ACC112 (cell line): ENCODE data around the gene ATP5ME.
"Not testable (repeated sequence)": the region's sequence is repeated elsewhere in the genome, so short reads cannot be mapped to it uniquely, and the experiment has no call there.

Source experiments
- H2AFZ ChIP-seq: fragments of 200-600 bp; sonication (generic); one replicate; pipeline ENCODE4 v1.6.0; 2017; ENCODE audit warnings: antibody characterized with exemption, low read length; ENCODE audit not compliant: unreplicated experiment
- H3K27ac ChIP-seq: fragments of 200-600 bp; sonication (generic); 2 replicates; pipeline ENCODE4 v1.5.1; 2014; ENCODE audit warnings: low read depth, mild to moderate bottlenecking, antibody characterized with exemption, low read length, moderate library complexity
- H3K27me3 ChIP-seq: fragments of 200-600 bp; sonication (generic); 2 replicates; pipeline ENCODE4 v1.6.1; 2014; ENCODE audit warnings: mild to moderate bottlenecking, antibody characterized with exemption, low read length, moderate library complexity, mixed read lengths; ENCODE audit not compliant: insufficient read depth
- H3K36me3 ChIP-seq: fragments of 200-600 bp; sonication (generic); 2 replicates; pipeline ENCODE4 v1.6.1; 2016; ENCODE audit warnings: mild to moderate bottlenecking, antibody characterized with exemption, low read length, moderate library complexity, mixed read lengths; ENCODE audit not compliant: insufficient read depth
- H3K4me1 ChIP-seq: fragments of 200-600 bp; sonication (generic); one replicate; pipeline ENCODE4 v1.6.1; 2016; ENCODE audit warnings: low read length, mixed read lengths; ENCODE audit not compliant: insufficient read depth, unreplicated experiment, control insufficient read depth
- H3K4me3 ChIP-seq: fragments of 200-600 bp; sonication (generic); 2 replicates; pipeline ENCODE4 v1.5.1; 2014; ENCODE audit warnings: mild to moderate bottlenecking, low read depth, low read length
- H3K79me2 ChIP-seq: fragments of 200-600 bp; sonication (generic); one replicate; pipeline ENCODE4 v1.6.0; 2016; ENCODE audit warnings: low read length; ENCODE audit not compliant: control insufficient read depth, unreplicated experiment, insufficient read depth

ATP5ME gene

DNA sequence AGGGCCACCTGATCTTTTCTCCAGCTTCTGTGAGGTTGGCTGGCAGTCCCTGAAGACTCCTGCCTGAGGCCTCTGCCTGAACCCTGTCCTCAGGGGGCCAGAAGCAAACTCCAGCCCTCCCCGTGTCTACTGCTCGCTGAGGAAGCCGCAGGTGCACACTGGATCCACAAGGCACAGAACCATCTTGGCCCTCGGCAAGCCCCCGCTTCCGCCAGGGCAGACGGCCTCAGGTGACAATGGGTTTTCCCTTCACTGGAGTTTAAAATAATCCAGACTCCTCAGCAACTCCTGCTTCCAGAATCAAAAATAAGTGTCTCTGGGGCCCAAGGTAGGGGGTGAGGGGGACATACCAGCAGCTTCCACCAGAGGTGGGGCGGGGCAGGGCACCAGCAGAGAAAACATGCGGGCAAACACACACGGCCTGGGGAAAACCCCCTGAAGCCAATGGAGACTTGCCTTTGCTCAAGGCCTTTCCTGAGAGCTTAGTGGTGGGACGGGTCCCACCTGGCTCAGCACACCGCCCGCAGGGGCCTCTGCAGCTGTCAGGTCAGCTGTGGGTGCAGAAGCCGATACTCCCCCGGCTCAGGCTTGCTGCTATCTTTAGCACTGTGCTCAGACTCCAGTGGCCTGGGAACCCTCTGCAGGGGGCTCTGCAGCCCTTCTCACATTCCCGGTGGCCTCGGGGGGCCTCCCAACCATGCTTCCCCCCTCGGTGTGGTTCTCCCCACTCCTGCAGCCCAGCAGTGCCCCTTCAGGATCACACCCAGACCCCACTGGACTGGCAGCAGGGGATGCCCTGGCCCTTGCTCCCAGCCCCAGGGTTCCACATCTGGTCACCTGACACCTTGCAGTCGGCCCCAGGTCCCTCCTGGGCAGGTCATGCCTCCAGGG is 2.1 kb upstream of the ATP5ME start:
- peaks cover 27% of the 10 kb centered on the region for H3K4me1 ChIP-seq
- H3K27me3 ChIP-seq = no peaks in the 10 kb centered on the region
- no peak overlapping the region for H3K27ac ChIP-seq
- peaks cover 8% of the 10 kb centered on the region; the same call in 1 of the 2 replicates for H3K36me3 ChIP-seq
- H2AFZ ChIP-seq = no peak overlapping the region
- H3K79me2 ChIP-seq = peaks cover 14% of the 10 kb centered on the region
- peak overlapping the region; percentile 77 for H3K4me3 ChIP-seq

DNA sequence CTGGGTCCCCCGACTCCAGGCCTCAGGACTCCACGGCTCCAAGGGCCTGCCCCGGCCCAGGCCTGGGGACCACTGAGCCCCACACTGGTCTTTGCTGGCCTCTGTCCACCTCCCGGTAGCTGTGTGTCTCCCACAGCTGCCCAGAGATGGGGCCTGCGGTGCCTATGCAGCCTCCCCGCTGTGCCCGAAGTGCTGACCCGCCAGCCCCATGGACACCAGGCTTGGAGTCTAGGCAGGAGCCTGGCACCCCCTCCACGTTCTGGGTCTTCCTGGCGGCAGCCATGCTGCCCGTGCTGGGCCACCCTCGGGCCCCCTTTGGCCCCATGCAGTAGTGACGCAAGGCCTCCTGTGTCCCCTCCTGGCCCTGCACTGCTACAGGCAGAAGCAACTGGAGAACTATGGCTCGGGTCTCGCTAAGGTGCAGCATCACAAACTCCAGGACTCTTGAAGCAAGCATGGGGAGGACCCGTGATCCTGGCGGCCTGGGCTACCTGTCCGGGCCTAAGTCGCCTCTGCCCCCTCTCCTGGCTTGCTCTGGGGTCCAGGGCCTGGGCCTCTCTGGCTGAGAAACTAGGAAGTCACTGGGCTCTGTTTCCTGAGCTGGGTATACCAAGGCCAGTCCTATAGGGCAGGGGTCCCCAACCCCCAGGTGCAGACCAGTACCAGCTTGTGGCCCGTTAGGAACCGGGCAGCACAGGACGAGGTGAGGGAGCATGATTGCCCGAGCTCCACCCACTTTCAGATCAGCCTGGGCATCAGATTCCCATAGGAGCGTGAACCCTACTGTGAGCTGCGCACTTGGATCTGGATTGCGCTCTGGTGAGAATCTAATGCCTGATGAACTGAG is 1.2 kb upstream of the ATP5ME start:
- Histone ChIP-seq H3K4me3 (peak overlapping the region; percentile 77), H3K4me1 (peaks cover 20% of the 10 kb centered on the region), H2AFZ (peak overlapping the region; percentile 19), H3K27ac (peak overlapping the region; percentile 58), H3K27me3 (no peaks in the 10 kb centered on the region), H3K36me3 (peaks cover 16% of the 10 kb centered on the region; the same call in 1 of the 2 replicates), H3K79me2 (peaks cover 14% of the 10 kb centered on the region)

- H3K4me3 ChIP-seq = peak overlapping the region; percentile 77
- H3K27me3 ChIP-seq = no peaks in the 10 kb centered on the region
- no peak overlapping the region for H3K27ac ChIP-seq
- H3K4me1 ChIP-seq = peaks cover 18% of the 10 kb centered on the region
- peaks cover 16% of the 10 kb centered on the region; the same call in 1 of the 2 replicates for H3K36me3 ChIP-seq
- H2AFZ ChIP-seq = no peak overlapping the region
- H3K79me2 ChIP-seq = peaks cover 14% of the 10 kb centered on the region
Measured at GRCh38 chr4:673349-674091, 556 bp downstream of the ATP5ME start.

DNA sequence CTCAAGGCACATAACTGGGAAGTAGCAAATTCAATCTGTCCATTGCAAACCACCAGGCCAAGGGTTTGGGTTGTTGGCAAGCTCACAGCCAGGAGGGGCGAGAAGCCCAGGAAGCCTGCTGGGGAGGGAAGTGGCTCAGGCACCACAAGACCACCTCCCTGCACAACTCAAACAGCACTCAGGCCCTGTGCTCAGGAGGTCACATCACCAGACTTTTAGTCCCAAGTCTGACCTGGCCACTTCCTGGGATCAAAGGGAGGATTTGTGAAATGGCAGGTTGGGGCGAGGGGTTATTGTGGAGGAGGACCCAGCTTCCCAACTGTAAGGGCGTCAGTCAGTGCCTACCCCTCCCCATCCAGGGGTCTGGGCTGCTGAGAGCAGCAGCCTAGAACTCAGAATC is 2.3 kb downstream of the ATP5ME start:
- Histone ChIP-seq H2AFZ (no peak overlapping the region), H3K27ac (no peak overlapping the region)

DNA sequence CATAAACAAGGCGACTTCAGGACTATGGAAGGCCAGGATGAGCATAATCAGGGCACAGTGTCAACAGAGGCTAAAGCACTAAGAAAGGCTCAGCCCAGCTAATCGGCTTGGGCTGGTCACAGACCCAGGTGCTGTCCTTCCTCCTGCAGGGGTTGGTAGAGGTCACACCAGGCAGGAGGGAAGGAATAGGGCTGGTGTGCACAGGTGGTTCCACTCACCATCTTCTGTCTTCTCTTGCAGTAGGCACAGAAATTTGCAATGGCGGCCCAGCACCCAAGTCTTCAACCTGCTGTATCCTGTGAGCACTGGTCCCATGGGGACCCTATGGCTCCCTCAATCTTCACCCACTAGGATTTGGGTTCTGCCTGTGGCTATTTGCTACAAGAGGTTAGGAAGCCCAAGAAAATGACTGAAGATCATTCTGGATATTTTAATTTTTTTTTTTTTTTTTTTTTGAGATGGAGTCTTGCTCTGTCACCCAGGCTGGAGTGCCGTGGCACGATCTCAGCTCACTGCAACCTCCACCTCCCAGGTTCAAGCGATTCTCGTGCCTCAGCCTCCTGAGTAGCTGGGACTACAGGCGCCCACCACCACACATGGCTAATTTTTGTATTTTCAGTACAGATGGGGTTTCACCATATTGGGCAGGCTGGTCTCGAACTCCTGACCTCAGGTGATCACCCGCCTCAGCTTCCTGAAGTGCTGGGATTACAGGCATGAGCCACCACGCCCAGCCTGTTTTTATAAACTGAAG is 4.1 kb downstream of the ATP5ME start:
- H3K27ac ChIP-seq, H3K4me1 ChIP-seq, H3K79me2 ChIP-seq, H2AFZ ChIP-seq, H3K4me3 ChIP-seq, H3K27me3 ChIP-seq: not testable (repeated sequence)
- peaks cover 16% of the 10 kb centered on the region; the same call in 1 of the 2 replicates for H3K36me3 ChIP-seq

More for the DNA sequence above, 2.3 kb downstream of the ATP5ME start:
- Histone ChIP-seq H3K4me1 (peaks cover 12% of the 10 kb centered on the region), H3K27me3 (no peaks in the 10 kb centered on the region), H3K4me3 (no peak overlapping the region), H3K79me2 (peaks cover 14% of the 10 kb centered on the region), H3K36me3 (peaks cover 16% of the 10 kb centered on the region; the same call in 1 of the 2 replicates)

- Histone ChIP-seq H3K36me3 (peaks cover 16% of the 10 kb centered on the region; the same call in 1 of the 2 replicates), H3K27me3 (peaks cover 12% of the 10 kb centered on the region)
- H3K79me2 ChIP-seq, H3K4me3 ChIP-seq, H2AFZ ChIP-seq, H3K4me1 ChIP-seq, H3K27ac ChIP-seq: not testable (repeated sequence)
Measured at GRCh38 chr4:668219-668618, 5.9 kb downstream of the ATP5ME start.

GRCh38 chr4:667545-667925 is 6.5 kb downstream of the ATP5ME start:
- Histone ChIP-seq H3K27me3 (peaks cover 15% of the 10 kb centered on the region), H3K4me3 (no peak overlapping the region), H3K36me3 (peaks cover 16% of the 10 kb centered on the region; the same call in 1 of the 2 replicates), H3K27ac (no peak overlapping the region), H2AFZ (no peak overlapping the region), H3K79me2 (no peaks in the 10 kb centered on the region), H3K4me1 (no peaks in the 10 kb centered on the region)

- H3K4me3 ChIP-seq = no peak overlapping the region
- peaks cover 14% of the 10 kb centered on the region; the same call in 1 of the 2 replicates for H3K36me3 ChIP-seq
- peaks cover 15% of the 10 kb centered on the region for H3K27me3 ChIP-seq
- H3K4me1 ChIP-seq = no peaks in the 10 kb centered on the region
- H2AFZ ChIP-seq = no peak overlapping the region
- no peaks in the 10 kb centered on the region for H3K79me2 ChIP-seq
- H3K27ac ChIP-seq = no peak overlapping the region
Measured at GRCh38 chr4:666822-667544, 7.1 kb downstream of the ATP5ME start.

DNA sequence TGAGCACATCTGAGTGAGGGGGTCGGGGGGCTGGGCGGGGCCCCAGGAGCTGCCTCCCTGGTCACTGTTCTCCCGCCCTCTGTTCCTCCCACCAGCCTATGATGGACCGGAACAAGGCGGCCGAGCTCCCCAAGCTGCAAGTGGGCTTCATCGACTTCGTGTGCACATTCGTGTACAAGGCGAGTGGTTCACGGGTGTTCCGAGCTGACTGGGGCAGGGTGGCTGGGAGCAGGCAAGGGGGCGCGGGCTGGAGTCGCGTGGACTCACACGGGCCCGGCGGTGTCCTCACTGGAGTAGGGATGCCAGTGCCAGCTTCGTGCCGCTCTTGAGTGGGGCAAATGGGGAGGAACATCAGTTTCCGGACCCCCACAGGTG is 7.7 kb downstream of the ATP5ME start:
- H3K36me3 ChIP-seq = peaks cover 9% of the 10 kb centered on the region; the same call in 1 of the 2 replicates
- no peaks in the 10 kb centered on the region for H3K79me2 ChIP-seq
- no peaks in the 10 kb centered on the region for H3K4me1 ChIP-seq
- no peak overlapping the region for H2AFZ ChIP-seq
- H3K4me3 ChIP-seq = no peak overlapping the region
- no peak overlapping the region for H3K27ac ChIP-seq
- H3K27me3 ChIP-seq = peaks cover 15% of the 10 kb centered on the region
